HepG2 (cell line): ENCODE results near the gene FEM1B. TPM values are rescaled to one million over a fixed set of nuclear protein-coding genes. Genes with fewer than 3 reads are reported as not detected.

ENCODE experiments used
- ATAC-seq: fragments of 200-7000 bp; cut with Tn5 transposase; 3 replicates; pipeline ENCODE4 v1.9.1; 2020; ENCODE audit warnings: mild to moderate bottlenecking, moderate library complexity
- BruUV-seq: library from RNA; stranded (reverse); fragments of 400-500 nt; replicated peaks from 2 replicates; lab custom pipeline; 2021; lab: Mats Ljungman, UMichigan
- CTCF ChIA-PET: fragments of 300-600 bp; formaldehyde crosslinking; extraction: SDS; loops from one replicate; lab custom pipeline; 2021; ENCODE audit warnings: low total read pairs, inconsistent platforms, low intra/inter-chr PET ratio; lab: Yijun Ruan, JAX
- POLR2A ChIA-PET: fragments of 350-600 bp; sonication (Branson Sonifier 250); formaldehyde crosslinking; loops from one replicate; lab custom pipeline; 2020; ENCODE audit warnings: antibody characterized with exemption, inconsistent platforms; lab: Yijun Ruan, JAX
- DNase-seq: peaks from one replicate; pipeline ENCODE4 v3.0.0-alpha.2; 2015; ENCODE audit warnings: low spot score
- FAIRE-seq: peaks from 3 replicates; lab custom pipeline; 2011; peaks lifted over from hg19 to GRCh38; lab: Jason Lieb, UNC
- H2AFZ ChIP-seq: one replicate; pipeline ENCODE4 v1.6.1; 2011; ENCODE audit warnings: low read length, inconsistent platforms
- H3K27ac ChIP-seq: fragments of 300-600 bp; 3 replicates; pipeline ENCODE4 v1.8.0; 2011; ENCODE audit warnings: mixed run types, mild to moderate bottlenecking, mixed read lengths, low read length, inconsistent platforms; ENCODE audit not compliant: insufficient read depth; ENCODE audit errors: extremely low read length
- H3K27me3 ChIP-seq, 2 experiments: fragments of 200-600 bp in 1 of 2; 2 replicates in 1 of 2; 3 replicates in 1 of 2; pipeline versions ENCODE4 v1.6.0 to v1.8.0; 2011; ENCODE audit warnings: low read length in 2 of 2, mild to moderate bottlenecking in 2 of 2, moderate library complexity in 2 of 2, inconsistent platforms in 1 of 2; ENCODE audit not compliant: insufficient read depth in 2 of 2, control insufficient read depth in 1 of 2
- H3K36me3 ChIP-seq, 2 experiments: fragments of 200-600 bp in 1 of 2; replicated peaks in 1 of 2; 2 replicates in 1 of 2; 3 replicates in 1 of 2; pipeline versions ENCODE4 v1.5.1 to v1.8.0; 2011; ENCODE audit warnings: low read length in 2 of 2, inconsistent platforms in 1 of 2; ENCODE audit not compliant: insufficient read depth in 2 of 2, control insufficient read depth in 1 of 2
- H3K4me1 ChIP-seq: 2 replicates; pipeline ENCODE4 v1.5.1; 2012; ENCODE audit warnings: low read length, inconsistent platforms; ENCODE audit not compliant: insufficient read depth
- H3K4me2 ChIP-seq: 2 replicates; pipeline ENCODE4 v1.6.0; 2011; ENCODE audit warnings: low read depth, low read length, inconsistent platforms
- H3K4me3 ChIP-seq, 3 experiments: fragments of 200-600 bp in 1 of 3; sonication (generic), shearing (Covaris generic) in 1 of 3; replicated peaks in 1 of 3; 2 replicates each; pipeline ENCODE4 v1.5.1; 2011 to 2016; ENCODE audit warnings: low read length in 3 of 3, inconsistent platforms in 2 of 3, low read depth in 2 of 3, mild to moderate bottlenecking in 2 of 3, control low read depth in 1 of 3, mixed read lengths in 1 of 3; ENCODE audit not compliant: insufficient read depth in 1 of 3
- H3K79me2 ChIP-seq: one replicate; pipeline ENCODE4 v1.6.1; 2011; ENCODE audit warnings: low read length, inconsistent platforms; ENCODE audit not compliant: insufficient read depth
- H3K9ac ChIP-seq: 2 replicates; pipeline ENCODE4 v1.6.0; 2011; ENCODE audit warnings: mild to moderate bottlenecking, low read depth, low read length, inconsistent platforms; ENCODE audit not compliant: insufficient read depth
- H3K9me3 ChIP-seq: 2 replicates; pipeline ENCODE4 v1.5.1; 2012; ENCODE audit warnings: mild to moderate bottlenecking, low read length
- H4K20me1 ChIP-seq: 2 replicates; pipeline ENCODE4 v1.6.0; 2011; ENCODE audit warnings: inconsistent platforms, mild to moderate bottlenecking, low read length, moderate library complexity; ENCODE audit not compliant: insufficient read depth
- ARNT2 ChIP-seq: sonication (generic); formaldehyde crosslinking; IDR thresholded peaks from 2 replicates; pipeline ENCODE4 v1.8.0; 2022; ENCODE audit warnings: mild to moderate bottlenecking, low read depth, missing genetic modification reagents, moderate library complexity
- BHLHE40 ChIP-seq: IDR thresholded peaks from 2 replicates; pipeline ENCODE4 v1.6.1; 2011; ENCODE audit warnings: low read length, improper control_type of control experiment
- HNF4A ChIP-seq: sonication (generic); formaldehyde crosslinking; IDR thresholded peaks from 2 replicates; pipeline ENCODE4 v1.4.0; 2020; ENCODE audit warnings: missing genetic modification reagents
- MAX ChIP-seq: IDR thresholded peaks from 2 replicates; pipeline ENCODE4 v1.6.1; 2012; ENCODE audit warnings: inconsistent platforms
- MYC ChIP-seq: sonication (generic); formaldehyde crosslinking; IDR thresholded peaks from 2 replicates; pipeline ENCODE4 v1.9.0; 2021; ENCODE audit warnings: missing genetic modification reagents, borderline replicate concordance
- NR2C2 ChIP-seq: sonication (generic); formaldehyde crosslinking; IDR thresholded peaks from 2 replicates; pipeline ENCODE4 v1.4.0; 2020; ENCODE audit warnings: missing genetic modification reagents, mild to moderate bottlenecking, moderate library complexity, borderline replicate concordance
- NR2F1 ChIP-seq, 2 experiments: fragments of 450-650 bp in 1 of 2; formaldehyde crosslinking in 1 of 2; IDR thresholded peaks; 2 replicates each; pipeline versions ENCODE4 v1.5.0 to v1.6.1; 2016 to 2020; ENCODE audit warnings: mild to moderate bottlenecking in 1 of 2, missing compliant biosample characterization in 1 of 2, missing genetic modification reagents in 1 of 2, moderate library complexity in 1 of 2
- NR2F6 ChIP-seq, 2 experiments: IDR thresholded peaks; 2 replicates each; pipeline ENCODE4 v1.6.1; 2016; ENCODE audit warnings: antibody characterized with exemption in 1 of 2, mild to moderate bottlenecking in 1 of 2
- PAWR ChIP-seq: sonication (generic); formaldehyde crosslinking; IDR thresholded peaks from 2 replicates; pipeline ENCODE4 v1.4.0; 2020; ENCODE audit warnings: missing genetic modification reagents, mild to moderate bottlenecking, borderline replicate concordance
- USF2 ChIP-seq, 2 experiments: sonication (generic) in 1 of 2; formaldehyde crosslinking in 1 of 2; IDR thresholded peaks; 2 replicates each; pipeline versions ENCODE4 v1.5.1 to v1.6.1; 2011 to 2020; ENCODE audit warnings: borderline replicate concordance in 1 of 2, low read depth in 1 of 2, low read length in 1 of 2, mild to moderate bottlenecking in 1 of 2, missing genetic modification reagents in 1 of 2, moderate library complexity in 1 of 2
- ZNF605 ChIP-seq: sonication (generic); formaldehyde crosslinking; IDR thresholded peaks from 2 replicates; pipeline ENCODE4 v1.8.0; 2022; ENCODE audit warnings: mild to moderate bottlenecking, missing genetic modification reagents
- WGBS: methylation state at CpG from one replicate; pipeline ENCODE4 v1.1.6; 2017; ENCODE audit warnings: low lambda C conversion rate; 5-methylcytosine and 5-hydroxymethylcytosine counted together
- in situ Hi-C: cut with HindIII; loops from 2 replicates; pipeline ENCODE4 v1.10.0; 2017; ENCODE audit warnings: low pct_unique_long_range_greater_than_20kb; ENCODE audit not compliant: extremely low pct_ligation_motif_present
- intact Hi-C: fragments of 100-400 bp; cut with micrococcal nuclease; formaldehyde crosslinking; loops from one replicate; pipeline ENCODE4 v1.10.0; 2022; ENCODE audit not compliant: unreplicated experiment
- polyA plus RNA-seq, 8 experiments: library from polyadenylated mRNA; depleted of rRNA in 3 of 8; stranded (reverse) in 7 of 8; unstranded in 1 of 8; fragments of >200 nt; fragmentation: Illumina TruSeq in 4 of 8; extraction: Trizol in 4 of 8; gene quantifications; 2 replicates each; pipeline versions ENCODE4 v1.2.1 to v1.2.3, GENCODE V29; 2011 to 2016; ENCODE audit warnings: low read depth in 4 of 8, missing spikeins in 1 of 8, mixed read lengths in 1 of 8; ENCODE audit not compliant: insufficient read depth in 1 of 8
- total RNA-seq, 5 experiments: library from RNA; depleted of rRNA; stranded (reverse); fragments of >200 nt; fragmentation: Illumina TruSeq; extraction: Trizol; gene quantifications; 2 replicates each; pipeline ENCODE4 v1.2.3, GENCODE V29; 2016; ENCODE audit warnings: low read depth in 1 of 5
- TF ChIP-seq, protein P1 (sequence below): fragments of 450-650 bp; IDR thresholded peaks from 2 replicates; pipeline ENCODE4 v1.6.1; 2016

FEM1B gene
- total and polyA plus RNA-seq, 2 of the 13 experiments (the other 11 are each of a cell fraction or from before 2014, with no cell fraction given): 38.1 to 40.0 TPM

DNA sequence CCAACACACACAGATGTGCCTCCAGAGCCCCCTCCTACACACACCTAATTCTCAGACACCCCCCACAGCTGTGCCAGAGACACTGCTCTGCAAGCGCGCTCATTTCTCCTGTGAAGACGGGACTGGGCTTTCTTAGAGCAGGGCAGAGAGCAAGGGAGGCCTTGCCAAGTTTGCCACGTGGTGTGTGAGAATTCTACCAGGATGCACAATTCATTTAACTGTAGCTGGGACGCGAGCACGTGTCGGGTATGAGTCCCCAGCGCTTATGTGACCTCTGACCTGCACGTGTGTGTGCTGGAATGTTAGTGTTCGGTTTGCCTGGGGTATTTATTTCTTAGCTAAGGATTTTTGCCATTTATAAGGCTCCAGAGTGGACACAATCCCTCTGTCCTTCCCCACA is 37.0 kb downstream of the FEM1B start:
- Histone ChIP-seq H3K36me3 (no peaks in the 10 kb centered on the region), H3K4me2 (no peak overlapping the region), H3K27me3 (peaks cover 7 to 22% of the 10 kb centered on the region in 2 experiments), H3K79me2 (no peaks in the 10 kb centered on the region), H2AFZ (no peak overlapping the region), H4K20me1 (no peaks in the 10 kb centered on the region), H3K27ac (no peak overlapping the region), H3K9ac (no peak overlapping the region), H3K4me3 (no peak overlapping the region), H3K9me3 (no peaks in the 10 kb centered on the region), H3K4me1 (peaks cover 26% of the 10 kb centered on the region)
- CTCF ChIA-PET: no interaction called here
- no TSS peak for BruUV-seq
- in situ Hi-C loops (no loop called here), intact Hi-C loops (no loop called here)
- TF ChIP-seq ZNF605 (CRISPR knock-in tag) (no peak), NR2F6 (IDR thresholded peaks at IDR 0.05) (peak; percentile 59), NR2F6 (CRISPR knock-in tag; IDR thresholded peaks at IDR 0.05) (peak; percentile 64; the same call in 1 of the 2 replicates), PAWR (CRISPR knock-in tag) (no peak), MAX (peak; percentile 64), HNF4A (no peak), NR2F1 (CRISPR knock-in tag; IDR thresholded peaks at IDR 0.05) (peak in 1 of 2 experiments; percentile 32; a peak in 1 of 4 replicates), NR2C2 (CRISPR knock-in tag) (peak; percentile 53; the same call in 1 of the 2 replicates), ARNT2 (CRISPR knock-in tag) (no peak), USF2 (IDR thresholded peaks at IDR 0.05; ENCODE audit: low read depth, low read length) (peak; percentile 11; the same call in 1 of the 2 replicates), USF2 (CRISPR knock-in tag; IDR thresholded peaks at IDR 0.05; ENCODE audit: borderline replicate concordance) (no peak), MYC (peak; percentile 43; the same call in 1 of the 2 replicates), BHLHE40 (peak; percentile 80)
- TF ChIP-seq, protein P1, sequence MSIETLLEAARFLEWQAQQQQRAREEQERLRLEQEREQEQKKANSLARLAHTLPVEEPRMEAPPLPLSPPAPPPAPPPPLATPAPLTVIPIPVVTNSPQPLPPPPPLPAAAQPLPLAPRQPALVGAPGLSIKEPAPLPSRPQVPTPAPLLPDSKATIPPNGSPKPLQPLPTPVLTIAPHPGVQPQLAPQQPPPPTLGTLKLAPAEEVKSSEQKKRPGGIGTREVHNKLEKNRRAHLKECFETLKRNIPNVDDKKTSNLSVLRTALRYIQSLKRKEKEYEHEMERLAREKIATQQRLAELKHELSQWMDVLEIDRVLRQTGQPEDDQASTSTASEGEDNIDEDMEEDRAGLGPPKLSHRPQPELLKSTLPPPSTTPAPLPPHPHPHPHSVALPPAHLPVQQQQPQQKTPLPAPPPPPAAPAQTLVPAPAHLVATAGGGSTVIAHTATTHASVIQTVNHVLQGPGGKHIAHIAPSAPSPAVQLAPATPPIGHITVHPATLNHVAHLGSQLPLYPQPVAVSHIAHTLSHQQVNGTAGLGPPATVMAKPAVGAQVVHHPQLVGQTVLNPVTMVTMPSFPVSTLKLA: peak; percentile 92
- DNase-seq (peak; percentile 18), ATAC-seq (no peak), FAIRE-seq (no peak)
- POLR2A ChIA-PET: interaction anchor here (0.6 kb wide), 1 partner anchor 8 kb away, joined by 3 read pairs; no protein-coding TSS in a partner anchor
- WGBS: 12% methylated on average over 11 of the region's 11 CpGs
